K562 (cell line): Measurements from ENCODE around the gene SLC4A1. TPM values are rescaled to one million over a fixed set of nuclear protein-coding genes. Genes with fewer than 3 reads are reported as not detected.

Experiments used
- ATF4 ChIP-seq: fragments of 450-650 bp; formaldehyde crosslinking; IDR thresholded peaks from 2 replicates; pipeline ENCODE4 v1.4.0; 2022; ENCODE audit warnings: mild to moderate bottlenecking, moderate library complexity
- CBX1 ChIP-seq: sonication (generic); IDR thresholded peaks from 2 replicates; pipeline ENCODE4 v1.6.1; 2016; ENCODE audit warnings: antibody characterized with exemption, low read depth, mild to moderate bottlenecking
- ESRRA ChIP-seq: fragments of 450-650 bp; IDR thresholded peaks from 2 replicates; pipeline ENCODE4 v1.6.1; 2014; ENCODE audit warnings: low read depth, mild to moderate bottlenecking, moderate library complexity, borderline replicate concordance
- FOSL1 ChIP-seq: fragments of 200-800 bp; sonication (Bioruptor generic); conservative IDR thresholded peaks from 2 replicates; pipeline ENCODE4 v1.6.1; 2016; ENCODE audit warnings: missing genetic modification characterization, missing compliant biosample characterization
- FOXA3 ChIP-seq, 2 experiments: fragments of 450-650 bp in 1 of 2; sonication (generic) in 1 of 2; formaldehyde crosslinking; IDR thresholded peaks in 1 of 2; conservative IDR thresholded peaks in 1 of 2; 2 replicates each; pipeline versions ENCODE4 v1.4.0 to v1.8.0; 2020 to 2022; ENCODE audit warnings: mild to moderate bottlenecking in 2 of 2, missing genetic modification reagents in 1 of 2
- GTF2F1 ChIP-seq: IDR thresholded peaks from 2 replicates; pipeline ENCODE4 v1.6.1; 2011; ENCODE audit warnings: low read depth, low read length, improper control_type of control experiment
- MAFK ChIP-seq: IDR thresholded peaks from 2 replicates; pipeline ENCODE4 v1.6.1; 2011; ENCODE audit warnings: low read length, improper control_type of control experiment
- MECOM ChIP-seq: fragments of 250-450 bp; sonication (Bioruptor Pico); IDR thresholded peaks from 2 replicates; pipeline ENCODE4 v1.8.0; 2022; ENCODE audit warnings: inconsistent platforms
- PBX2 ChIP-seq, 2 experiments: IDR thresholded peaks in 1 of 2; conservative IDR thresholded peaks in 1 of 2; 2 replicates each; pipeline ENCODE4 v1.6.1; 2016; ENCODE audit warnings: low read depth in 2 of 2, mild to moderate bottlenecking in 1 of 2, missing compliant biosample characterization in 1 of 2, missing genetic modification characterization in 1 of 2, moderate library complexity in 1 of 2
- PML ChIP-seq: IDR thresholded peaks from 2 replicates; pipeline ENCODE4 v1.6.1; 2012; ENCODE audit warnings: low read length, inconsistent platforms
- RAD21 ChIP-seq, 2 experiments: fragments of 250-450 bp in 1 of 2; fragments of 450-650 bp in 1 of 2; sonication (Bioruptor Pico) in 1 of 2; formaldehyde crosslinking in 1 of 2; IDR thresholded peaks in 1 of 2; conservative IDR thresholded peaks in 1 of 2; 2 replicates each; pipeline versions ENCODE4 v1.4.0 to v1.8.0; 2020 to 2022; ENCODE audit warnings: mild to moderate bottlenecking in 2 of 2, moderate library complexity in 1 of 2
- RFX7 ChIP-seq: fragments of 250-450 bp; sonication (Bioruptor Pico); IDR thresholded peaks from 2 replicates; pipeline ENCODE4 v1.5.1; 2021; ENCODE audit warnings: mild to moderate bottlenecking
- SMARCA4 ChIP-seq: fragments of 450-650 bp; IDR thresholded peaks from 2 replicates; pipeline ENCODE4 v1.6.1; 2016
- TAF9B ChIP-seq: fragments of 450-650 bp; IDR thresholded peaks from 2 replicates; pipeline ENCODE4 v1.6.1; 2018; ENCODE audit warnings: mild to moderate bottlenecking; ENCODE audit not compliant: partially characterized antibody
- ZBTB34 ChIP-seq: fragments of 250-450 bp; sonication (Bioruptor Pico); IDR thresholded peaks from 2 replicates; pipeline ENCODE4 v1.8.0; 2021; ENCODE audit warnings: mild to moderate bottlenecking, moderate library complexity
- ZFP1 ChIP-seq: fragments of 450-650 bp; formaldehyde crosslinking; IDR thresholded peaks from 2 replicates; pipeline ENCODE4 v1.4.0; 2020; ENCODE audit warnings: mild to moderate bottlenecking, mixed read lengths
- ZNF263 ChIP-seq: sonication (generic); formaldehyde crosslinking; IDR thresholded peaks from 2 replicates; pipeline ENCODE4 v1.8.0; 2022; ENCODE audit warnings: mild to moderate bottlenecking, missing genetic modification reagents, borderline replicate concordance
- ZNF347 ChIP-seq: fragments of 450-650 bp; formaldehyde crosslinking; IDR thresholded peaks from 2 replicates; pipeline ENCODE4 v1.4.0; 2020; ENCODE audit warnings: low read depth, mild to moderate bottlenecking, moderate library complexity
- ZNF764 ChIP-seq: fragments of 250-450 bp; sonication (Bioruptor Pico); IDR thresholded peaks from 2 replicates; pipeline ENCODE4 v1.4.0; 2020; ENCODE audit warnings: low read depth, mild to moderate bottlenecking, moderate library complexity
- polyA plus RNA-seq, 8 experiments: library from polyadenylated mRNA; depleted of rRNA in 4 of 8; stranded (reverse) in 5 of 8; unstranded in 3 of 8; fragments of >200 nt; fragmentation: Nextera tagmentation in 2 of 8; fragmentation: Illumina TruSeq in 1 of 8; extraction: Ambion mirVana in 2 of 8; extraction: Trizol in 1 of 8; gene quantifications; 2 replicates each; pipeline versions ENCODE4 v1.2.1 to v1.2.3, GENCODE V29; 2011 to 2014; ENCODE audit warnings: inconsistent platforms in 1 of 8, missing spikeins in 1 of 8
- total RNA-seq, 7 experiments: library from RNA; depleted of rRNA in 6 of 7; stranded (reverse); fragments of >200 nt in 6 of 7; fragmentation: Illumina TruSeq in 2 of 7; extraction: Trizol in 2 of 7; gene quantifications; 2 replicates each; pipeline versions ENCODE4 v1.2.1 to v1.2.3, GENCODE V29; 2011 to 2021; ENCODE audit warnings: low replicate concordance in 1 of 7

SLC4A1 gene
- total and polyA plus RNA-seq, 9 of the 15 experiments (the other 6 are each of a cell fraction or from before 2014, with no cell fraction given) = 0.14 to 1.00 (median 0.53) TPM

GRCh38 chr17:44266402-44267164 lies 1.4 kb downstream of the SLC4A1 start (continued):
- no peak for TF ChIP-seq PBX2 (CRISPR knock-in tag; IDR thresholded peaks at IDR 0.05; ENCODE audit: low read depth)
- TF ChIP-seq PBX2 (tag; conservative IDR thresholded peaks at IDR 0.05; ENCODE audit: low read depth) = peak; percentile 19; the same call in 1 of the 2 replicates
- TF ChIP-seq TAF9B = peak; percentile 97
- peak; percentile 67 for TF ChIP-seq FOSL1 (tag)
- TF ChIP-seq SMARCA4 = peak; percentile 96
- no peak for TF ChIP-seq GTF2F1
- no peak for TF ChIP-seq ZNF347 (CRISPR knock-in tag)
- peak; percentile 86; the same call in 1 of the 2 replicates for TF ChIP-seq CBX1
- peak; percentile 38 to 76 for TF ChIP-seq RAD21 (CRISPR knock-in tag; conservative IDR thresholded peaks at IDR 0.05 in 1 of 2, IDR thresholded peaks at IDR 0.05 in 1 of 2)
- TF ChIP-seq ZFP1 (CRISPR knock-in tag) = no peak
- TF ChIP-seq ATF4 = peak; percentile 43; the same call in 1 of the 2 replicates
- TF ChIP-seq FOXA3 (CRISPR knock-in tag; conservative IDR thresholded peaks at IDR 0.05 in 1 of 2, IDR thresholded peaks at IDR 0.05 in 1 of 2) = 0 out of 4 replicates have a peak, but pooled peaks of 1 of the 2 experiments have one; percentile 26
- peak; percentile 35; the same call in 1 of the 2 replicates for TF ChIP-seq ZBTB34 (CRISPR knock-in tag)
- peak; percentile 59; the same call in 1 of the 2 replicates for TF ChIP-seq ESRRA
- no peak; the same call in 1 of the 2 replicates for TF ChIP-seq MAFK
- no peak for TF ChIP-seq ZNF764 (CRISPR knock-in tag)
- no peak for TF ChIP-seq RFX7
- TF ChIP-seq ZNF263 (CRISPR knock-in tag) = peak; percentile 71; the same call in 1 of the 2 replicates
- TF ChIP-seq PML = peak; percentile 99
- TF ChIP-seq MECOM = peak; percentile 73
